Activated CD4-positive, alpha-beta T cell treated with anti-CD3 and anti-CD28 coated beads, Interleukin-2, amount 10 ng/mL, durations not matched to agents 24 days and 14 days (primary cell): ENCODE data around the gene CNR2. TPM values are rescaled to one million over a fixed set of nuclear protein-coding genes. Genes with fewer than 3 reads are reported as not detected.
"Not testable (repeated sequence)": the region's sequence is repeated elsewhere in the genome, so short reads cannot be mapped to it uniquely, and the experiment has no call there.

Experiments used
- DNase-seq: peaks from one replicate; pipeline ENCODE4 v3.0.0; 2022
- H3K27ac Mint-ChIP-seq: one replicate; pipeline ENCODE4 v1.8.0; 2022; ENCODE audit warnings: mild to moderate bottlenecking, mixed read lengths
- H3K27me3 Mint-ChIP-seq: one replicate; pipeline ENCODE4 v1.8.0; 2022; ENCODE audit warnings: mixed read lengths
- H3K36me3 Mint-ChIP-seq: one replicate; pipeline ENCODE4 v1.8.0; 2022; ENCODE audit warnings: low read depth, mild to moderate bottlenecking, mixed read lengths
- H3K4me1 Mint-ChIP-seq: one replicate; pipeline ENCODE4 v1.8.0; 2021; ENCODE audit warnings: mixed read lengths
- H3K4me3 Mint-ChIP-seq: one replicate; pipeline ENCODE4 v1.8.0; 2022; ENCODE audit warnings: mild to moderate bottlenecking, moderate library complexity, mixed read lengths
- H3K9me3 Mint-ChIP-seq: one replicate; pipeline ENCODE4 v1.8.0; 2021; ENCODE audit warnings: mixed read lengths
- intact Hi-C: fragments of 100-400 bp; cut with micrococcal nuclease; formaldehyde crosslinking; loops from one replicate; pipeline ENCODE4 v1.15.1; 2023
- total RNA-seq: library from RNA; stranded (reverse); gene quantifications from 2 replicates; pipeline ENCODE4 v1.2.3, GENCODE V29; 2022

Gene CNR2
- total RNA-seq, 1 donor from 2014 or later, result not detected

- H3K27ac Mint-ChIP-seq, result no peak overlapping the region
- peak; percentile 58 for DNase-seq
- peaks cover 3% of the 10 kb centered on the region for H3K36me3 Mint-ChIP-seq
- H3K27me3 Mint-ChIP-seq, result no peaks in the 10 kb centered on the region
- intact Hi-C loops, result no loop called here
- no peaks in the 10 kb centered on the region for H3K9me3 Mint-ChIP-seq
- H3K4me3 Mint-ChIP-seq, result no peak overlapping the region
- no peaks in the 10 kb centered on the region for H3K4me1 Mint-ChIP-seq
Observed at GRCh38 chr1:23854568-23854967, 58.6 kb downstream of the CNR2 start.

GRCh38 chr1:23853124-23853523 lies 60.0 kb downstream of the CNR2 start:
- H3K9me3 Mint-ChIP-seq, H3K27me3 Mint-ChIP-seq, H3K36me3 Mint-ChIP-seq, DNase-seq, H3K4me3 Mint-ChIP-seq, H3K4me1 Mint-ChIP-seq, H3K27ac Mint-ChIP-seq, intact Hi-C loops: not testable (repeated sequence)

- H3K27ac Mint-ChIP-seq, intact Hi-C loops, H3K4me3 Mint-ChIP-seq, DNase-seq, H3K4me1 Mint-ChIP-seq, H3K9me3 Mint-ChIP-seq, H3K27me3 Mint-ChIP-seq: not testable (repeated sequence)
- H3K36me3 Mint-ChIP-seq, result peaks cover 18% of the 10 kb centered on the region
Observed at GRCh38 chr1:23851406-23851805, 61.8 kb downstream of the CNR2 start.

- intact Hi-C loops, result no loop called here
- Mint-ChIP-seq H3K4me3 (no peak overlapping the region), H3K9me3 (no peaks in the 10 kb centered on the region), H3K4me1 (no peaks in the 10 kb centered on the region), H3K27ac (no peak overlapping the region), H3K36me3 (peaks cover 21% of the 10 kb centered on the region), H3K27me3 (no peaks in the 10 kb centered on the region)
- no peak for DNase-seq
Observed at GRCh38 chr1:23848673-23849616, 64.2 kb downstream of the CNR2 start.

- H3K4me3 Mint-ChIP-seq, H3K27ac Mint-ChIP-seq, intact Hi-C loops, DNase-seq, H3K4me1 Mint-ChIP-seq, H3K9me3 Mint-ChIP-seq, H3K27me3 Mint-ChIP-seq: not testable (repeated sequence)
- H3K36me3 Mint-ChIP-seq, result peaks cover 21% of the 10 kb centered on the region
Observed at GRCh38 chr1:23847482-23848095, 65.6 kb downstream of the CNR2 start.

GRCh38 chr1:23845163-23845562 lies 68.0 kb downstream of the CNR2 start:
- intact Hi-C loops, result no loop called here
- Mint-ChIP-seq H3K27me3 (peaks cover 7% of the 10 kb centered on the region), H3K4me3 (no peak overlapping the region), H3K36me3 (peaks cover 21% of the 10 kb centered on the region), H3K4me1 (no peaks in the 10 kb centered on the region), H3K27ac (no peak overlapping the region), H3K9me3 (no peaks in the 10 kb centered on the region)
- DNase-seq, result no peak

- intact Hi-C loops, result no loop called here
- Mint-ChIP-seq H3K36me3 (peaks cover 21% of the 10 kb centered on the region), H3K27ac (no peak overlapping the region), H3K4me3 (no peak overlapping the region), H3K4me1 (peaks cover under 1% of the 10 kb centered on the region), H3K27me3 (peaks cover 7% of the 10 kb centered on the region), H3K9me3 (no peaks in the 10 kb centered on the region)
- no peak for DNase-seq
Observed at GRCh38 chr1:23843644-23844043, 69.5 kb downstream of the CNR2 start.

- peak overlapping the region; percentile 84 for H3K4me3 Mint-ChIP-seq
- intact Hi-C loops, result no loop called here
- DNase-seq, result peak; percentile 90
- no peak overlapping the region for H3K27ac Mint-ChIP-seq
- H3K4me1 Mint-ChIP-seq, result peaks cover 13% of the 10 kb centered on the region
- peaks cover 13% of the 10 kb centered on the region for H3K27me3 Mint-ChIP-seq
- no peaks in the 10 kb centered on the region for H3K36me3 Mint-ChIP-seq
- no peaks in the 10 kb centered on the region for H3K9me3 Mint-ChIP-seq
Observed at GRCh38 chr1:23838401-23838866, 74.7 kb downstream of the CNR2 start.

GRCh38 chr1:23837908-23838307 lies 75.3 kb downstream of the CNR2 start:
- intact Hi-C loops, result no loop called here
- H3K27ac Mint-ChIP-seq, result no peak overlapping the region

GRCh38 chr1:23836037-23836436 lies 77.1 kb downstream of the CNR2 start:
- no peak overlapping the region for H3K4me3 Mint-ChIP-seq
- H3K27ac Mint-ChIP-seq, result no peak overlapping the region
- no peaks in the 10 kb centered on the region for H3K9me3 Mint-ChIP-seq
- intact Hi-C loops, result no loop called here
- peaks cover 13% of the 10 kb centered on the region for H3K4me1 Mint-ChIP-seq
- peaks cover 9% of the 10 kb centered on the region for H3K27me3 Mint-ChIP-seq
- H3K36me3 Mint-ChIP-seq, result no peaks in the 10 kb centered on the region
- DNase-seq, result no peak

More at GRCh38 chr1:23837908-23838307, 75.3 kb downstream of the CNR2 start:
- DNase-seq, result peak; percentile 59
- peaks cover 13% of the 10 kb centered on the region for H3K4me1 Mint-ChIP-seq
- H3K4me3 Mint-ChIP-seq, result peak overlapping the region; percentile 84
- H3K36me3 Mint-ChIP-seq, result no peaks in the 10 kb centered on the region
- H3K27me3 Mint-ChIP-seq, result peaks cover 13% of the 10 kb centered on the region
- no peaks in the 10 kb centered on the region for H3K9me3 Mint-ChIP-seq

- H3K4me3 Mint-ChIP-seq, DNase-seq: not testable (repeated sequence)
Observed at GRCh38 chr1:23834156-23834555, 79.0 kb downstream of the CNR2 start.

GRCh38 chr1:23827717-23828116 lies 85.4 kb downstream of the CNR2 start:
- H3K4me1 Mint-ChIP-seq, result peaks cover 18% of the 10 kb centered on the region
- H3K27ac Mint-ChIP-seq, result no peak overlapping the region
- no peaks in the 10 kb centered on the region for H3K36me3 Mint-ChIP-seq
- H3K27me3 Mint-ChIP-seq, result peaks cover 10% of the 10 kb centered on the region
- H3K4me3 Mint-ChIP-seq, result no peak overlapping the region
- no peaks in the 10 kb centered on the region for H3K9me3 Mint-ChIP-seq
- intact Hi-C loops, result no loop called here
- no peak for DNase-seq

More at GRCh38 chr1:23834156-23834555, 79.0 kb downstream of the CNR2 start:
- peaks cover 16% of the 10 kb centered on the region for H3K4me1 Mint-ChIP-seq
- H3K27me3 Mint-ChIP-seq, result peaks cover 11% of the 10 kb centered on the region
- H3K27ac Mint-ChIP-seq, H3K36me3 Mint-ChIP-seq, intact Hi-C loops, H3K9me3 Mint-ChIP-seq: not testable (repeated sequence)

GRCh38 chr1:23826590-23826989 lies 86.6 kb downstream of the CNR2 start:
- intact Hi-C loops, H3K27me3 Mint-ChIP-seq, H3K36me3 Mint-ChIP-seq, H3K27ac Mint-ChIP-seq, DNase-seq, H3K4me3 Mint-ChIP-seq, H3K9me3 Mint-ChIP-seq: not testable (repeated sequence)
- H3K4me1 Mint-ChIP-seq, result peaks cover 18% of the 10 kb centered on the region
